ENCODE measurements around the gene MED13. TPM values are rescaled to one million over a fixed set of nuclear protein-coding genes. Genes with fewer than 3 reads are reported as not detected.

MED13 gene
- polyA plus RNA-seq, 1 donor (not counting 4 experiments of a cell fraction or from before 2014, with no cell fraction given) = 21.4 TPM

- Histone ChIP-seq H3K9me3 (ENCODE audit: control insufficient read depth, low read depth, low read length) (no peaks in the 10 kb centered on the region), H3K4me3 (ENCODE audit: control insufficient read depth in 2 of 3, extremely low read depth in 1 of 3, insufficient read depth in 2 of 3, low read depth in 1 of 3, low read length in 3 of 3) (no peak overlapping the region), H3K4me1 (ENCODE audit: control insufficient read depth, extremely low read depth, insufficient read depth, low read length) (no peaks in the 10 kb centered on the region), H3K9me1 (ENCODE audit: control insufficient read depth, extremely low read depth, insufficient read depth, low read length) (no peaks in the 10 kb centered on the region), H3K36me3 (ENCODE audit: control insufficient read depth in 2 of 2, extremely low read depth in 1 of 2, insufficient read depth in 2 of 2, low read length in 2 of 2) (peaks cover 3 to 8% of the 10 kb centered on the region in 2 experiments), H3K4me2 (ENCODE audit: control insufficient read depth, extremely low read depth, insufficient read depth, low read depth, low read length) (no peak overlapping the region), H2AFZ (ENCODE audit: control insufficient read depth, low read length) (no peak overlapping the region), H3K27me3 (ENCODE audit: control insufficient read depth, extremely low read depth, insufficient read depth, low read length) (no peaks in the 10 kb centered on the region), H4K20me1 (ENCODE audit: control insufficient read depth, extremely low read depth, insufficient read depth, low read length) (no peaks in the 10 kb centered on the region), H3K9ac (ENCODE audit: control insufficient read depth, extremely low read depth, insufficient read depth, low read length) (no peak overlapping the region), H3K27ac (ENCODE audit: control insufficient read depth, insufficient read depth, low read length) (no peak overlapping the region), H3K79me2 (ENCODE audit: control insufficient read depth, insufficient read depth, low read length) (peaks cover 11% of the 10 kb centered on the region)
- TF ChIP-seq EZH2 (IDR thresholded peaks at IDR 0.05; ENCODE audit: low read length) = no peak
- TF ChIP-seq CTCF (optimal IDR thresholded peaks at IDR 0.05 in 1 of 3, IDR thresholded peaks at IDR 0.05 in 1 of 3, conservative IDR thresholded peaks at IDR 0.05 in 1 of 3; ENCODE audit: extremely low read depth in 1 of 3, insufficient read depth in 2 of 3, low read length in 3 of 3) = no peak
- FAIRE-seq = no peak
- dilution Hi-C loops (cut with MboI; ENCODE audit: extremely low pct_ligation_motif_present, low sequenced_read_pairs) = no loop called here
- no peak for DNase-seq (ENCODE audit: low read depth, low spot score)
Measured at GRCh38 chr17:61972311-61972710, 92.8 kb downstream of the MED13 start.

GRCh38 chr17:61970030-61970429 lies 95.0 kb downstream of the MED13 start:
- no peak overlapping the region for H3K9ac ChIP-seq (ENCODE audit: control insufficient read depth, extremely low read depth, insufficient read depth, low read length)
- no peaks in the 10 kb centered on the region for H3K9me3 ChIP-seq (ENCODE audit: control insufficient read depth, low read depth, low read length)
- no peak overlapping the region for H3K4me2 ChIP-seq (ENCODE audit: control insufficient read depth, extremely low read depth, insufficient read depth, low read depth, low read length)
- H3K36me3 ChIP-seq (ENCODE audit: control insufficient read depth in 2 of 2, extremely low read depth in 1 of 2, insufficient read depth in 2 of 2, low read length in 2 of 2) = peaks cover 5 to 11% of the 10 kb centered on the region in 2 experiments
- DNase-seq (ENCODE audit: low read depth, low spot score) (no peak), FAIRE-seq (no peak)
- H3K9me1 ChIP-seq (ENCODE audit: control insufficient read depth, extremely low read depth, insufficient read depth, low read length) = no peaks in the 10 kb centered on the region
- no peak for TF ChIP-seq EZH2 (IDR thresholded peaks at IDR 0.05; ENCODE audit: low read length)
- no peak for TF ChIP-seq CTCF (optimal IDR thresholded peaks at IDR 0.05 in 1 of 3, IDR thresholded peaks at IDR 0.05 in 1 of 3, conservative IDR thresholded peaks at IDR 0.05 in 1 of 3; ENCODE audit: extremely low read depth in 1 of 3, insufficient read depth in 2 of 3, low read length in 3 of 3)
- no peak overlapping the region for H3K27ac ChIP-seq (ENCODE audit: control insufficient read depth, insufficient read depth, low read length)
- no peaks in the 10 kb centered on the region for H3K4me1 ChIP-seq (ENCODE audit: control insufficient read depth, extremely low read depth, insufficient read depth, low read length)
- H3K4me3 ChIP-seq (ENCODE audit: control insufficient read depth in 2 of 3, extremely low read depth in 1 of 3, insufficient read depth in 2 of 3, low read depth in 1 of 3, low read length in 3 of 3) = no peak overlapping the region
- peaks cover 5% of the 10 kb centered on the region for H3K79me2 ChIP-seq (ENCODE audit: control insufficient read depth, insufficient read depth, low read length)
- no peaks in the 10 kb centered on the region for H4K20me1 ChIP-seq (ENCODE audit: control insufficient read depth, extremely low read depth, insufficient read depth, low read length)
- no peaks in the 10 kb centered on the region for H3K27me3 ChIP-seq (ENCODE audit: control insufficient read depth, extremely low read depth, insufficient read depth, low read length)
- H2AFZ ChIP-seq (ENCODE audit: control insufficient read depth, low read length) = no peak overlapping the region
- dilution Hi-C loops (cut with MboI; ENCODE audit: extremely low pct_ligation_motif_present, low sequenced_read_pairs) = no loop called here

Measured in keratinocyte (primary cell).